ENCODE data around the gene VPS11. TPM values are rescaled to one million over a fixed set of nuclear protein-coding genes. Genes with fewer than 3 reads are reported as not detected.

The VPS11 gene
- total RNA-seq: 28.0 to 30.3 TPM (median 30.1 TPM) in 3 replicates
- long read RNA-seq, transcript VPS11-208 (16 exons, 3,313 nt): major isoform, 92 of 120 reads
- long read RNA-seq, partial matches to known transcripts: 7 of 120 reads
- long read RNA-seq, other reads (novel, unspliced or antisense): 20 of 120 reads

DNA sequence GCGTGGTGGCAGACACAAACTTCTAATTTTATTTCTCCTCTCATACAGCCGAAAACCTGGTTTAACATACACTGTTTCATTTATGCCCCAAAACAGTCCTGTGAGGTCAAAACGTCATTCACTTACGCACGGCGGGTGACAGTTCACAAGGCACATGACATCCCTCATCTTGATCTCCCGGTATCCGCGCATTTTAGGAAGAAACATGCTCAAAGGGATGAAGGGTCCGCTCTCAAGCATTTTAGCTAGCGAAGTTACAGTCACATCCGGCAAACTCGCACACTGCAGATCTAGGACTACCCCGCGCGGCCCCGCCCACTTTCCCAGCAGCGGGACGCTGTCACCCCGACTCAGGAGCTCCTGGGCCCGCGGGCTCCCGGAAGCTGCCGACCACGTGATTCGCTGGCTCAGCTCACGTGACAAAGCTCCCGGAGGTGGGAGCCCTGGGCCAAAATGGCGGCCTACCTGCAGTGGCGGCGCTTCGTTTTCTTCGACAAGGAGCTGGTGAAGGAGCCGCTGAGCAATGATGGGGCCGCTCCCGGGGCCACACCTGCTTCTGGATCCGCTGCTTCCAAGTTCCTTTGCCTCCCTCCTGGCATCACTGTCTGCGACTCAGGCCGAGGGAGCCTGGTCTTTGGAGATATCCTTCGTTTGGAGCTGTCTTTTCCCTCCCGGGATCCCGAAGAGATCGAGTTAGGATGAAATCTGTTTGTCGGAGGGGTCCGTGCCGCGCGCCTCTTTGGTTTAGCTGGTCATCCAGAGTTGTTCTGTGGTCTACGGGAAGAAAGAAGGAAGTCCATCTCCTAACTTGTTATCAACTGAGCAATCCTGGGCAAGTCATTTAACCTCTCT is at the start of gene VPS11:
Gene VPS11, plus strand, starts transcription at position 448 of the 852 bp plus-strand sequence. Its CDS starts 6 bp downstream, at position 454.
- H3K27me3 Mint-ChIP-seq (ENCODE audit: low read depth): no peaks in the 10 kb centered on the region
- H3K36me3 Mint-ChIP-seq (ENCODE audit: low read depth): peaks cover 12% of the 10 kb centered on the region
- no peak for TF ChIP-seq CTCF (IDR thresholded peaks at IDR 0.05)
- peak; percentile 99 for DNase-seq (ENCODE audit: low spot score)
- H3K4me3 Mint-ChIP-seq (ENCODE audit: unreplicated experiment): peak within 1 kb of the TSS; percentile 96
- H3K27ac Mint-ChIP-seq (ENCODE audit: unreplicated experiment): peak within 1 kb of the TSS; percentile 95
- H3K4me1 Mint-ChIP-seq (ENCODE audit: low read depth): peaks cover 22% of the 10 kb centered on the region
- H3K9me3 Mint-ChIP-seq (ENCODE audit: low read depth): no peaks in the 10 kb centered on the region

DNA sequence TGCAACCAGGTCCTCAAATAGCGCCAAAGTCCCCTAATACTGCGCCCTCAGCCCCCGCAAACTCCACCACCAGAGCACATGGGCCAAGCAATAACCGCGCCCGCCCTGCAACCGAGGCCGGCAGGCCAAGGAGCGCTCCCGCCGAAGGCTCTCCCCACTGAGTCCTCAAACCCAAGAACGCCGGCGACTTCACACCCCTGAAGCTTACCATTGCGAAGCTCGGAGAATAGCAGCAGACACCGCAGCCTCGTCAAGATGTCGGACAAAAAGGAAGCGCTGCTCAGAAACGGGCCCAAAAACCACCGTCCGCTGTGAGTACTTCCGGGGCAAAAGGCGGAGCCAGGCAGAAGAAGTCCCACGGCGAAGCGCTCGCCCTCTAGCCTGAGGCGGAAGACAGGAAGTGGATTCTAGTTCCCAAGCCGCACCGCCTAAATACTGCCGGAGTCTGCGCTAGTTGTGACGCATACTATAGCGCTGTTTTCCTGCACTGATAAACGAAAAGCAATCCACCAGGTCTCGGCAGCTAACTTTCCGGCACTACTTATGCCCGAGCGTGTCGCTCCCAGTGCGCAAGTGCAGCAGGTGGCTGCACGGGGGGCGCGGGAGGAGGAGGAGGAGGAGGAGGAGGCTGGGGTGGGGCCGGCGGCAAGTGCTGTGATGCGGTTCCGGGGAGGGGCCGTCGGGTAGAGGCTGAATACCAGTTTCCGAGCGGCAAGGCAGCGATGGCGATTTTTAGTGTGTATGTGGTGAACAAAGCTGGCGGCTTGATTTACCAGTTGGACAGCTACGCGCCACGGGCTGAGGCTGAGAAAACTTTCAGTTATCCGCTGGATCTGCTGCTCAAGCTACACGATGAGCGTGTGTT is 49.3 kb upstream of the VPS11 start, which contains the start of the genes RPS25 and TRAPPC4:
Gene RPS25, minus strand, starts transcription at position 270 of the 865 bp plus-strand sequence. Its CDS starts 59 bp downstream, at position 211.
Gene TRAPPC4, plus strand, starts transcription at position 693 of the 865 bp plus-strand sequence. Its CDS starts 30 bp downstream, at position 723.
- Mint-ChIP-seq H3K9me3 (ENCODE audit: low read depth) (no peaks in the 10 kb centered on the region), H3K4me1 (ENCODE audit: low read depth) (peaks cover 47% of the 10 kb centered on the region), H3K4me3 (ENCODE audit: unreplicated experiment) (peak within 1 kb of the TSS; percentile 95), H3K27ac (ENCODE audit: unreplicated experiment) (peak within 1 kb of the TSS; percentile 98), H3K27me3 (ENCODE audit: low read depth) (no peaks in the 10 kb centered on the region), H3K36me3 (ENCODE audit: low read depth) (peaks cover 23% of the 10 kb centered on the region)
- no peak for TF ChIP-seq CTCF (IDR thresholded peaks at IDR 0.05)
- DNase-seq (ENCODE audit: low spot score): peak; percentile 98

GRCh38 chr11:119019996-119020395 is 47.6 kb upstream of the VPS11 start:
- Mint-ChIP-seq H3K27ac (ENCODE audit: unreplicated experiment) (peak overlapping the region; percentile 98), H3K36me3 (ENCODE audit: low read depth) (peaks cover 22% of the 10 kb centered on the region), H3K4me1 (ENCODE audit: low read depth) (peaks cover 50% of the 10 kb centered on the region), H3K27me3 (ENCODE audit: low read depth) (no peaks in the 10 kb centered on the region), H3K9me3 (ENCODE audit: low read depth) (no peaks in the 10 kb centered on the region), H3K4me3 (ENCODE audit: unreplicated experiment) (peak overlapping the region; percentile 95)
- TF ChIP-seq CTCF (IDR thresholded peaks at IDR 0.05): no peak
- DNase-seq (ENCODE audit: low spot score): no peak

- Mint-ChIP-seq H3K27ac (ENCODE audit: unreplicated experiment) (no peak overlapping the region), H3K36me3 (ENCODE audit: low read depth) (peaks cover 14% of the 10 kb centered on the region), H3K9me3 (ENCODE audit: low read depth) (no peaks in the 10 kb centered on the region), H3K4me1 (ENCODE audit: low read depth) (peaks cover 37% of the 10 kb centered on the region), H3K27me3 (ENCODE audit: low read depth) (no peaks in the 10 kb centered on the region), H3K4me3 (ENCODE audit: unreplicated experiment) (no peak overlapping the region)
- no peak for TF ChIP-seq CTCF (IDR thresholded peaks at IDR 0.05)
- no peak for DNase-seq (ENCODE audit: low spot score)
These were observed 46.0 kb upstream of the VPS11 start for GRCh38 chr11:119021631-119022030.

DNA sequence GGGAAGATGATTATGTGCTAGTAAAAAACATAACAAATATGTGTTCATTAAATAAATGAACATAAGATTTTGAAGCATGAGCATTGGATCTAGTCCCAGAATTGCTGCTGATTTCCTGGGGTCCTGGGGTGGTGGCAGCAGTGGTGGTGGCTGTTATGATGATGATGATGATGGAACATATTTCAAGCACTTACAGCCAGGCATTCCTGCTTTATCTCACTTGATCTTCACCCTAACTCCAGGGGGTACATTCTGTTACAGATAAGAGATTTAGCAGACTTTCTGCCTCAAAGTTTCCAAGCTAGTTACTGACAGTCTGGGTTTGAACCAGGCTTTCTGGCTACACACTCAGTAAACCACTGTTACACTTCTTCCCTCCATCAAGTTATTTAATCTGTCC is 43.9 kb upstream of the VPS11 start:
- Mint-ChIP-seq H3K27ac (ENCODE audit: unreplicated experiment) (peak overlapping the region; percentile 4), H3K4me3 (ENCODE audit: unreplicated experiment) (no peak overlapping the region), H3K4me1 (ENCODE audit: low read depth) (peaks cover 24% of the 10 kb centered on the region), H3K36me3 (ENCODE audit: low read depth) (peaks cover 13% of the 10 kb centered on the region), H3K27me3 (ENCODE audit: low read depth) (no peaks in the 10 kb centered on the region), H3K9me3 (ENCODE audit: low read depth) (no peaks in the 10 kb centered on the region)
- DNase-seq (ENCODE audit: low spot score): no peak
- no peak for TF ChIP-seq CTCF (IDR thresholded peaks at IDR 0.05)
